NCI-H146 treated with DMSO at 0.1 percent for 48 hours (cell line): ENCODE data around the gene GDPD3.
A peak's percentile ranks its signal among the peaks of the same experiment; 100 is the strongest.

Experiments used
- DNase-seq: peaks from one replicate; lab custom pipeline; 2025; ENCODE audit not compliant: unreplicated experiment; lab: John Stamatoyannopoulos, UW

Gene GDPD3

GRCh38 chr16:30096105-30096861 is 17.1 kb downstream of the GDPD3 start, which contains the start of gene YPEL3:
Gene YPEL3, minus strand, starts transcription at chr16:30096213. Its CDS starts 731 bp downstream, at chr16:30095482.
- peak; percentile 80 for DNase-seq

- no peak for DNase-seq
These were observed 17.9 kb downstream of the GDPD3 start for GRCh38 chr16:30095166-30096078.

GRCh38 chr16:30094541-30095165 is 18.7 kb downstream of the GDPD3 start:
- no peak for DNase-seq

- no peak for DNase-seq
These were observed 20.8 kb downstream of the GDPD3 start for GRCh38 chr16:30092373-30093010.

- peak; percentile 80 for DNase-seq
These were observed 21.6 kb downstream of the GDPD3 start, which contains the start of gene TBX6 for GRCh38 chr16:30091474-30092372. Gene TBX6, minus strand, starts transcription at chr16:30091924. Its CDS starts 731 bp downstream, at chr16:30091193.

- DNase-seq = no peak
These were observed 22.6 kb downstream of the GDPD3 start for GRCh38 chr16:30090610-30091331.

GRCh38 chr16:30088832-30089624 is 24.3 kb downstream of the GDPD3 start:
- no peak for DNase-seq

- DNase-seq = no peak
These were observed 25.0 kb downstream of the GDPD3 start for GRCh38 chr16:30088237-30088831.

- no peak for DNase-seq
These were observed 26.0 kb downstream of the GDPD3 start for GRCh38 chr16:30087181-30087898.

- no peak for DNase-seq
These were observed 26.8 kb downstream of the GDPD3 start for GRCh38 chr16:30086291-30087140.

- no peak for DNase-seq
These were observed 27.5 kb downstream of the GDPD3 start for GRCh38 chr16:30085820-30086219.

- no peak for DNase-seq
These were observed 28.1 kb downstream of the GDPD3 start for GRCh38 chr16:30085247-30085646.

GRCh38 chr16:30084816-30085159 is 28.5 kb downstream of the GDPD3 start:
- no peak for DNase-seq

GRCh38 chr16:30084096-30084815 is 29.1 kb downstream of the GDPD3 start:
- no peak for DNase-seq

GRCh38 chr16:30083216-30084055 is 29.9 kb downstream of the GDPD3 start:
- DNase-seq = no peak
